HG03039 (cell line): Measurements from ENCODE around the gene FTH1.
"Not testable (repeated sequence)": the region's sequence is repeated elsewhere in the genome, so short reads cannot be mapped to it uniquely, and the experiment has no call there.

Experiments used
- ATAC-seq: cut with Tn5 transposase; IDR thresholded peaks from one replicate; pipeline ENCODE4 v1.9.1; 2021; ENCODE audit warnings: mild to moderate bottlenecking, moderate library complexity; ENCODE audit not compliant: unreplicated experiment

FTH1 gene

GRCh38 chr11:61964058-61964665 lies 3.3 kb downstream of the FTH1 start:
- no peak for ATAC-seq

DNA sequence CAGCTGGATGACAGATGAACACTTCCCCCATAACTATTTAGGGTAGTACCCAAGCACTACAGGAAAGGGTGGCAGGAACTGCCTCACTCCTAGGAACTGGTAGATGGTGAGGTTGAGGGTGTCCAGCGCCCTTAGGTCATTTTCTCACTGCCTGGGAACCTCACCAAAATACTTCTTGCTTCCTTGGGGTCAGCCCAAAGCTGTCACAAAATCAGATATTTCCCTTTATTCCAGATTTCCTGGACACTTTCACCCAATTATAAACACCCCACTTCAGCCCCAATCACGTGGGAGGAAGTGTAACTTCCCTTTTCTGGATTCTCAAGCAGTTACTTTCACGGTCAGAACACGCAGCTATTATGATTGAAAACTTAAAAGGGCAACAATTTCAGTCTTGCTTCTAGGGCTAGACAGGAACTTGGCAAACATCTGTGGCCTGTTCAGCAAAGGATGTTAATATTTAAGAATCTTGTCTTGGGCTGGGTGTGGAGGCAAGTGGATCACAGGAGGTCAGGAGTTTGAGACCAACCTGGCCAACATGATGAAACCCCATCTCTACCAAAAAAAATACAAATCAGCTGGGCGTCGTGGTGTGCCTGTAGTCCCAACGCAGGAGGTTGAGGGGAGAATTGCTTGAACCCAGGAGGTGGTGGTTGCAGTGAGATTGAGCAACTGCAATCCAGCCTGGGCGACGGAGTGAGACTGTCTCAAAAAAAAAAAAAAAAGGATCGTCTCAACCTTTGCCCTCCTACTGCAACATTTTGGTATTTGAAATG lies 4.0 kb downstream of the FTH1 start:
- ATAC-seq: no peak

DNA sequence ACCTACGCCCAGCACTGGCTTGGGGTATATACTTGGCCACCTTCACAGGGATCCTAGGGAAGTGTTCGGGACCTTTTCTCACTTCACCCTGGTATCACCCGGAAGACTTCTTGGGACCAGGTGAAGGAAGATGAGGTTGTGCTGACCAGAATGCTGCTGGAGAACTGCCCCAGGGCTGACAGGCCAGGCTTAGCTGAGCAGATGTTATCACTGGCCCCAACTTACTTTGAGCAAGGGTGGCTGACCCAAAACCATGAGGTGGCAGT lies 4.5 kb downstream of the FTH1 start:
- ATAC-seq: no peak

DNA sequence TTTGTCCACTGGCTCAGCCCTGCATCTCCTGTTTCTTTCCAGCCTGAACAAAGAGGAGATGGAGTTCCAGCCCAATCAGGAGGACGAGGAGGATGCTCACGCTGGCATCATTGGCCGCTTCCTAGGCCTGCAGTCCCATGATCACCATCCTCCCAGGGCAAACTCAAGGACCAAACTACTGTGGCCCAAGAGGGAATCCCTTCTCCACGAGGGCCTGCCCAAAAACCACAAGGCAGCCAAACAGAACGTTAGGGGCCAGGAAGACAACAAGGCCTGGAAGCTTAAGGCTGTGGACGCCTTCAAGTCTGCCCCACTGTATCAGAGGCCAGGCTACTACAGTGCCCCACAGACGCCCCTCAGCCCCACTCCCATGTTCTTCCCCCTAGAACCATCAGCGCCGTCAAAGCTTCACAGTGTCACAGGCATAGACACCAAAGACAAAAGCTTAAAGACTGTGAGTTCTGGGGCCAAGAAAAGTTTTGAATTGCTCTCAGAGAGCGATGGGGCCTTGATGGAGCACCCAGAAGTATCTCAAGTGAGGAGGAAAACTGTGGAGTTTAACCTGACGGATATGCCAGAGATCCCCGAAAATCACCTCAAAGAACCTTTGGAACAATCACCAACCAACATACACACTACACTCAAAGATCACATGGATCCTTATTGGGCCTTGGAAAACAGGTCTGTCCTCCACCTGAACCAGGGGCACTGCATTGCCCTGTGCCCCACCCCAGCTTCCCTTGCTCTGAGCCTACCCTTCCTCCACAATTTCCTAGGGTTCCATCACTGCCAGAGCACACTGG lies 5.0 kb downstream of the FTH1 start:
- no peak for ATAC-seq

DNA sequence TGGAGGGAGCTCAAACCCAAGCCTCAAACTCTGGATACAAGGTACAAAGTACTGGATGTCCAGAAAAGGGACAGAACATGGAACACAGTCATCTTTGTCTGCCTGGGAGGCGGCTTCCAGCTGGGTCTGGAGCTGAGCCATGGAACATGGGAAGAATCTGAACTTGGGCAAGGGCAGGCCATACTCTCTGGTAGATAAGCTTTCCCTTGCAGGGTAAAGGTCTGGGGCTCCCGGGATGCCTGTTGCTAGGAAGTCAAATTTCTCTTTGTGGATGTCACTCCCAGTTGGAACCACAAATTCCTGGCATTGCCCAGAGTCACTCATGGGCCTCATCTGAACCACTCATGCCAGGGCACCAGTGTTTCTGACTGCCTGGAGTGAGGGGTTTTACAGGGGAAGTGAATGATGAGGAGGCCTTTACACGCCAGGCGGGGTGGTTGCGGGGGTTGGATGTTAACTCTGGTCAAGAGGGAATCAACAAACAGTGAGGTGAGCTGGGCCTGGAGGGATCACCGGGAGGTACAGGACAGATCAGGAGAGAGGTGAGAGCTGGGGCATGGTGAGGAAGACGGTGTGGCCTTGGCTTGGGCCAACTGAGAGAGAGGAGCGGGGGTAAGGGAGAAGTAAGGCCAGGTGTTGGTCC lies 5.7 kb downstream of the FTH1 start:
- no peak for ATAC-seq

DNA sequence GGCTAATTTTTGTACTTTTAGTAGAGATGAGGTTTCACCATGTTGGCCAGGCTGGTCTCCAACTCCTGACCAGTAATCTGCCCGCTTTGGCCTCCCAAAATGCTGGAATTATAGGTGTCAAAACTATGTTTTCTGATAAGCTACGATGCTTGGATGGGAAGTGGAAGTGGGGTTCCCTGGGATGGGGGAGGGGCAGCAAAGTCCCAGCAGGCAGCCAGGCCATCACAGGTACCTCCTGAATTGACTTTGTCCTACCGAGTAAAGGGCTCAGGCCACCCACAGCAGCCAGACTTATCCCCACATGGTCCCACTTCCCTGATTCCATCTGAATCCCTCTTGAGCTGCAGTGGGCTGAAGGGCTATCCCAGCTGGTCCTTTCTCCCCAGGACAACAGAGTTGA lies 6.9 kb downstream of the FTH1 start:
- no peak for ATAC-seq

GRCh38 chr11:61959678-61960077 lies 7.8 kb downstream of the FTH1 start:
- no peak for ATAC-seq

- no peak for ATAC-seq
Measured at GRCh38 chr11:61959114-61959513, 8.3 kb downstream of the FTH1 start.

DNA sequence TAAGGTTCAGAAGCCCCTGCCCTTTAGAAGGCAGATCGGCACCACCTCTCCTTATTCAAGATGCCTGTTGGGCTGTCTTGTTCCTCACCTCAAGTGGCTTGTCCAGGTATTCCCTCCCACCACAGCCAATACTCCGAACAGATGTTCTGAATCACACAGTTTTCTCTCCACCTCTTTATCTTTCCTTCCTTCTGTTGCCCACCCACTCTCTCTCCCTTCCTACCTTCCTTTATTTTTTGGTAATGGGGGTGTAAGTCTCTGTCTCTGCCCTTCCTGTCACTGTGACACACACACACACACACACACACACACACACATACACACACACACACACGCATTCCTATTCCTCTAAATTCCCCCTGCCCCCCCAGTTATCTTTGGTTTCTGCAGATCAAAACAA lies 8.8 kb downstream of the FTH1 start:
- no peak for ATAC-seq

- ATAC-seq: no peak
Measured at GRCh38 chr11:61957021-61957770, 10.2 kb downstream of the FTH1 start.

DNA sequence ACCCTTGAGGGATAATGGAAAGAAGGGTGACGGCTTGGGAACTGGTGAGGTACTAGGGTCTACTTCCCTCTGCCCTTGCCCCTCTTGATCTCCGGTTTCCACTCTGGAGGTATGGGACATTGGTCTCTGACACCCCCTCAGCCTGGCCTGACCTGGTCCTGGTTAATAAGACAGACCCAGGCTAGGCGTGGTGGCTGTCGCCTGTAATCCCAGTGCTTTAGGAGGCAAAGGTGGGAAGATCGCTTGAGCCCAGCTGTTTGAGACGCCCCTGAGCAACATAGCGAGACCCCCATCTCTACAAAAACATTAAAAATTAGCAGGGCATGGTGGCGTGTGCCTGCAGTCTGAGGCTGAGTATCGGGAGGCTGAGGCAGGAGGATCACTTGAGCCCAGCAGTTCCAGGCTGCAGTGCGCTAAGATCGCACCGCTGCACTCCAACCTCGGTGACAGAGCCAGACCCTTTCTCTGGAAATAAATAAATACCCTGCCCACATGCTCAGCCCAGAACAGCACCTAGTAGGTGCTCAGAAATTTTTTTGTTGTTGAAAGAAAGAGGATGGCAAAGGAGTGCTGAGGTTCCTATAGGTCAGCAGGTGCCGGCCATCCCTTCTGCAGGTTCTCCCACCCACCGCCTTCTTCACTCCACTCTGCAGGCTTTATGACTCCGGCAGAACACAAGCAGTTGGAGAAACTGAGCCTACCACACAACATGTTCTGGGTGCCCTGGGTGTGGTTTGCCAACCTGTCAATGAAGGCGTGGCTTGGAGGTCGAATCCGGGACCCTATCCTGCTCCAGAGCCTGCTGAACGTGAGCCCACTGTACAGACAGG lies 11.0 kb downstream of the FTH1 start:
- no peak for ATAC-seq

GRCh38 chr11:61955422-61956135 lies 11.9 kb downstream of the FTH1 start:
- no peak for ATAC-seq

- no peak for ATAC-seq
Measured at GRCh38 chr11:61954851-61955421, 12.5 kb downstream of the FTH1 start.

DNA sequence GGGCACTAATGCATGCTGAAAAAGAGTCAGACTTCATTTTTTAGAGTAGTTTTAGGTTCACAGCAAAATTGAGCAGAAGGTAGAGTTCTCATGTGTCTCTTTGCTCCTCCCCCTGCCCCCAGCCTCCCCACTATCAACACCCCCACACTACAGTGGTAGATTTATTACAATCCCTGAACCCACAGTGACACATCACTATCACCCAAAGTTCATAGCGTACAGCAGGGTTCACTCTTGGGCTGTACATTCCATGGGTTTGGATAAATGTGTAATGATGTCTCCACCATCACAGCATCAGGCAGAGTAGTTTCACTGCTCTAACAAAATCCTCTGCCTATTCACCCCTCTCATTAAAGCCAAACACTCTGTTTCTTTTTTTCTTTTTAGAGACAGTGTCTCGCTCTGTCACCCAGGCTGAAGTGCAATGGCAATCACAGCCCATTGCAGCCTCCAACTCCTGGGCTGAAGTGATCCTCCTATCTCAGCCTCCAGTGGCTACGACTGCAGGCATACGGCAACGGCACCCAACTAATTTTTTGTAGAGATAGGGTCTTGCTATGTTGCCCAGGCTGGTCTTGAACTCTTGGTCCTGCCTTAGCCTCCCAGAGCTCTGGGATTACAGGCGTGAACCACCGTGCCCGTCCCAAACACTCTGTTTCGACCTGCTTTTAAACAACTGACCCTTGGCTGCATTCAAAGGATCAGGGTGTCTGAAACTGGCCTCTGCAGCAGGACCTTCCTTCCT lies 13.2 kb downstream of the FTH1 start:
- ATAC-seq: no peak

- ATAC-seq: not testable (repeated sequence)
Measured at GRCh38 chr11:61953632-61954031, 13.8 kb downstream of the FTH1 start.

DNA sequence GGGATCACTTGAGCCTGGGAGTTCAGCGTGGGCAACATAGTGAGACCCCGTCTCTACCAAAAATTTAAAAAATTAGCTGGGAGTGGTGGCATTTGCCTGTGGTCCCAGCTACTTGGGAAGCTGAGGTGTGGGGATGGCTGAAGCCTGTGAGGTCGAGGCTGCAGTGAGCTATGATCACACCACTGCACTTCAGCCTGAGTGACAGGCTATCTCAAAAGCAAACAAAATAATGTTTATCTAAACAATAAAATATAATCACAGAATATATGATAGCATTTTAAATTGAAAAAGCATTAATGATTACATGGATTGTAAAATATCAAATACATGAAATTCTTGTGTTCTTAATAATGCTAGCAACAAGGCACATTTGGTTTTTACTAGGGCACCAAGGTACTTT lies 14.6 kb downstream of the FTH1 start:
- no peak for ATAC-seq

- no peak for ATAC-seq
Measured at GRCh38 chr11:61951484-61952135, 15.8 kb downstream of the FTH1 start.

- ATAC-seq: no peak
Measured at GRCh38 chr11:61950035-61950547, 17.3 kb downstream of the FTH1 start, which contains the start of gene BEST1. Gene BEST1 (plus strand): TSS chr11:61950351. CDS start chr11:61951807, 1,456 bp downstream.
